HEK293T (cell line): Measurements from ENCODE around the gene TAF11L13.

Source experiments
- ELF4 ChIP-seq: fragments of 450-650 bp; IDR thresholded peaks from 2 replicates; pipeline ENCODE4 v1.6.1; 2017; ENCODE audit warnings: antibody characterized with exemption
- FOXA1 ChIP-seq: fragments of 450-650 bp; IDR thresholded peaks from 2 replicates; pipeline ENCODE4 v1.6.1; 2016; ENCODE audit warnings: mild to moderate bottlenecking
- FOXM1 ChIP-seq: fragments of 450-650 bp; IDR thresholded peaks from 2 replicates; pipeline ENCODE4 v1.6.1; 2017; ENCODE audit warnings: mild to moderate bottlenecking, borderline replicate concordance
- NFRKB ChIP-seq: fragments of 450-650 bp; IDR thresholded peaks from 2 replicates; pipeline ENCODE4 v1.6.1; 2016; ENCODE audit warnings: mild to moderate bottlenecking, moderate library complexity
- TARDBP ChIP-seq: fragments of 450-650 bp; IDR thresholded peaks from 2 replicates; pipeline ENCODE4 v1.6.1; 2016
- ZNF384 ChIP-seq: fragments of 450-650 bp; IDR thresholded peaks from 2 replicates; pipeline ENCODE4 v1.6.1; 2016
- TF ChIP-seq, protein P1 (sequence below): fragments of 450-650 bp; IDR thresholded peaks from 2 replicates; pipeline ENCODE4 v1.6.1; 2016

DNA sequence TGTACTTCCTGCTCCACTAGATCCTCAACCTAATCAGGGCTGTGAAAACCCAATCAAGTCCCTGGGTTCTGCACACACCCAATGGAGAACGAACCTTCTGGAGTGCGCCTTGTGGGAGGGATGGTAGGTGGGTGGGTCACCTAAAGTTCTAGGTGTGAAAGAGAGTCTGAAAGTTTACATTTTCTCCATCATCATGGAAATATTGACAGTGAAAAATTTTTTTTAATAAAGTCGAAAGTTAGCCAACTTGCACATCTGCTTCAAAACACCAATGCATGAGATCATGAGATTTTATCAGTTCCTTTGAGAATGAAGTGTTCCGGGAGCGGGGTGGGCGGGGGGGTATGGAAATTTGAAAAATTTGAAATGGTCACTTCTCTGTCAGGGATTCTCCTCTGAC is 24.0 kb downstream of the TAF11L13 start:
- no peak for TF ChIP-seq FOXM1
- TF ChIP-seq TARDBP, result no peak
- TF ChIP-seq FOXA1, result no peak
- TF ChIP-seq ELF4, result no peak
- TF ChIP-seq, protein P1, sequence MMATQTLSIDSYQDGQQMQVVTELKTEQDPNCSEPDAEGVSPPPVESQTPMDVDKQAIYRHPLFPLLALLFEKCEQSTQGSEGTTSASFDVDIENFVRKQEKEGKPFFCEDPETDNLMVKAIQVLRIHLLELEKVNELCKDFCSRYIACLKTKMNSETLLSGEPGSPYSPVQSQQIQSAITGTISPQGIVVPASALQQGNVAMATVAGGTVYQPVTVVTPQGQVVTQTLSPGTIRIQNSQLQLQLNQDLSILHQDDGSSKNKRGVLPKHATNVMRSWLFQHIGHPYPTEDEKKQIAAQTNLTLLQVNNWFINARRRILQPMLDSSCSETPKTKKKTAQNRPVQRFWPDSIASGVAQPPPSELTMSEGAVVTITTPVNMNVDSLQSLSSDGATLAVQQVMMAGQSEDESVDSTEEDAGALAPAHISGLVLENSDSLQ, result no peak
- TF ChIP-seq ZNF384, result no peak
- no peak for TF ChIP-seq NFRKB
